LNCAP (cell line): ENCODE results near the gene GRHPR.

Source experiments
- CTCF ChIP-seq: fragments of 450-650 bp; IDR thresholded peaks from 2 replicates; pipeline ENCODE4 v1.5.1; 2017; ENCODE audit warnings: mild to moderate bottlenecking

Gene GRHPR

GRCh38 chr9:37420271-37421215, 2.0 kb upstream of the GRHPR start:
- TF ChIP-seq CTCF = no peak

- no peak for TF ChIP-seq CTCF
These were observed 595 bp upstream of the GRHPR start for GRCh38 chr9:37421914-37422288.

- no peak for TF ChIP-seq CTCF
These were observed 1.0 kb downstream of the GRHPR start for GRCh38 chr9:37423508-37423907.

- TF ChIP-seq CTCF = no peak
These were observed 1.7 kb downstream of the GRHPR start for GRCh38 chr9:37424204-37424685.

- no peak for TF ChIP-seq CTCF
These were observed 2.3 kb downstream of the GRHPR start for GRCh38 chr9:37424686-37425297.

- TF ChIP-seq CTCF = no peak
These were observed 2.8 kb downstream of the GRHPR start for GRCh38 chr9:37425298-37425752.

GRCh38 chr9:37426846-37427245, 4.3 kb downstream of the GRHPR start:
- no peak for TF ChIP-seq CTCF
